HG02884 (cell line): ENCODE measurements around the gene MCRS1.
"Not testable (repeated sequence)": the region's sequence is repeated elsewhere in the genome, so short reads cannot be mapped to it uniquely, and the experiment has no call there.

ENCODE experiments used
- ATAC-seq: cut with Tn5 transposase; IDR thresholded peaks from one replicate; pipeline ENCODE4 v1.9.1; 2021; ENCODE audit warnings: mild to moderate bottlenecking, moderate library complexity; ENCODE audit not compliant: unreplicated experiment

Gene MCRS1

DNA sequence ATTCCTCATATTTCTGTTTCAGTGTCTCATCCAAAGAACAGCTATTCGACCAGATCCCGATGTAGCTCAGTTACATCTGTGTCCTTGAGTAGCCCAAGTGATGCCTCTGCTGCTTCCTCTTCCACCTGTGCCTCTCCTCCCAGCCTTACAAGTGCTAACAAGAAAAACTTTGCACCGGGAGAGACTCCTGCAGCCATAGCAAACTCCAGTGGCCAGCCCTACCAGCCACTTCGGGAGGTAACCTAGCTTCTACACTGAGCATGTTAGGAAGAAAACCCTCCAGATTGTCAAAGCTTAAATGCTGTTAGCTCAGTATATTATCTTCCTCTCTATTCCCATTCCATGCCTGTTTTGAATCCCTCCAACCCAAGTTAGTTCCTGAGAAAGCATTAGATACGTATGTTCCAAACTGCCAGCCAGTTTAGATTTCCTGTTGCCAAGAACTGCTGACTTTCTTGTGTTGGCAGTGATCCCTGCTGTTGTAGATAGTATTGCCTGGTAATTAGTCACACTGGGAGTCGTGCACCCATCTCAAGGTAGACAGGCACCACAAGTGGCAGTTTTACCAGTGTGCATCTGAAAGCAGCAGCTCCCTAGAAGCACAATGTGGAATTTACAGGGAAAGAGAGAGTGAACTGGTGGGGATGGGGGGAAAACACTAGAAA, 43.1 kb downstream of the MCRS1 start:
- ATAC-seq = no peak

- ATAC-seq = no peak
Measured at GRCh38 chr12:49521389-49521788, 46.6 kb downstream of the MCRS1 start.

DNA sequence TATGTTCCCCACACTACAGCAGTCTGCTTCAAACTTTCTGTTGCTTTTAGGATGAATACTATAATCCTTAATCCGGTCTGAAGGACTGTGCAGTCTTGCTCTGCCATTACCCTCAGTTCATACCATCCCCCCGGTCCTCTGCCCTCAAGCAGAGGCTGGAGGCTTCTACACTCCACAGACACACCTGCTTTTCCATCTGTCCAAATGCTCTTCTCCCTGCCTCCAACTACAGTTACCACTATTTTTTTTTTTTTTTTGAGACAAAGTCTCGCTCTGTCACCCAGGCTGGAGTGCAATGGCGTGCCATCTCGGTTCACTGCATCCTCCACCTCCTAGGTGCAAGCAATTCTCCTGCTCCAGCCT, 48.4 kb downstream of the MCRS1 start:
- ATAC-seq = no peak

GRCh38 chr12:49518914-49519573, 48.9 kb downstream of the MCRS1 start:
- ATAC-seq = no peak

GRCh38 chr12:49515266-49515665, 52.7 kb downstream of the MCRS1 start:
- ATAC-seq = no peak

- no peak for ATAC-seq
Measured at GRCh38 chr12:49512546-49512945, 55.4 kb downstream of the MCRS1 start.

DNA sequence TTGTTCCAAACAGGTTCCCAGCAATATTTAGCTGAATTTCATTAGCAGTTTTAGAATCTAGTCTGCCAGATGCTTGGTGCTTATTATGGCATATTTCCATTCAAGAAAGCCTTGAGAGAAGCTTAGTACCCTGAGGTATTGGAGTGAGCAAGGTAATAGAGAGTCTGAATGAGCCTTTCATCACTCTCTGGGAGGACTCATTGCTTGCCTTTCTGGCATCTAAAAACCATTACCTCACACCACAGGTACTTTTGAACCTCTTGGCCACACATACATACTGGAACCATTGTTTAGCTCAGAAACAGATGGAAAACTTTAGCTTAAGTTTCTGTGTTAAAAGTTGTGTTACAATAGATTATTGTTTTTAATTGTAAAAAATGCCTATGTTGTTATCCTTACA, 56.5 kb downstream of the MCRS1 start:
- ATAC-seq = no peak

DNA sequence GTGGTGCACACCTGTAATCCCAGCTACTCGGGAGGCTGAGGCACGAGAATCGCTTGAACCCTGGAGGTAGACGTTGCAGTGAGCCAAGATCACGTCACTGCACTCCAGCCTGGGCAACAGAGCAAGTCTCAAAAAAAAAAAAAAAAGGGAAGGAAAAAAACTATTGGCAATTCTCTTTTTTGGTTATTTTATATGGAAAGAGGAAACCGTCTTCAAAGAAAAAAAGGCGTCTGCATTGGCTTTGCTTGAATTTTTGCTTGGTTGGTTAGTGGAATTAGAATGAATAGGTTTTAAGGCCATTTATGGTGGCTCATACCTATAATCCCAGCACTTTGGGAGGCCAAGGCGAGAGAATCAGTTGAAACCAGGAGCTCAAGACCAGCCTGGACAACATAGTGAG, 58.3 kb downstream of the MCRS1 start:
- ATAC-seq = not testable (repeated sequence)
